ENCODE data around the gene PLAAT3.

The PLAAT3 gene

GRCh38 chr11:63537293-63538101 is 76.7 kb downstream of the PLAAT3 start:
- peak overlapping the region in 2 of 3 experiments; percentile 63 to 81 for H3K4me3 Mint-ChIP-seq
- H3K36me3 Mint-ChIP-seq (ENCODE audit: low read depth), result no peaks in the 10 kb centered on the region
- peak overlapping the region; percentile 71 to 99 (median 96) for H3K27ac Mint-ChIP-seq
- H3K27me3 Mint-ChIP-seq (ENCODE audit: low read depth), result peaks cover 3% of the 10 kb centered on the region
- H3K4me1 Mint-ChIP-seq, result peaks cover 14% of the 10 kb centered on the region
- H3K9me3 Mint-ChIP-seq, result no peaks in the 10 kb centered on the region
- TF ChIP-seq CTCF (IDR thresholded peaks at IDR 0.05; ENCODE audit: unreplicated experiment in 3 of 3), result no peak

GRCh38 chr11:63536669-63537292 is 77.5 kb downstream of the PLAAT3 start, which contains the start of gene PLAAT4:
Gene PLAAT4 (plus strand): TSS chr11:63536808. CDS start chr11:63536869, 61 bp downstream.
- no peak for TF ChIP-seq CTCF (IDR thresholded peaks at IDR 0.05; ENCODE audit: unreplicated experiment in 3 of 3)
- Mint-ChIP-seq H3K36me3 (ENCODE audit: low read depth) (no peaks in the 10 kb centered on the region), H3K27me3 (ENCODE audit: low read depth) (peaks cover 3% of the 10 kb centered on the region), H3K4me3 (peak within 1 kb of the TSS in 2 of 3 experiments; percentile 63 to 81), H3K27ac (peak within 1 kb of the TSS; percentile 71 to 99 (median 96)), H3K9me3 (no peaks in the 10 kb centered on the region), H3K4me1 (peaks cover 14% of the 10 kb centered on the region)

GRCh38 chr11:63535734-63536133 is 78.5 kb downstream of the PLAAT3 start:
- H3K4me3 Mint-ChIP-seq, result no peak overlapping the region
- TF ChIP-seq CTCF (IDR thresholded peaks at IDR 0.05; ENCODE audit: unreplicated experiment in 3 of 3), result no peak
- peaks cover 3% of the 10 kb centered on the region for H3K27me3 Mint-ChIP-seq (ENCODE audit: low read depth)

GRCh38 chr11:63534895-63535461 is 79.3 kb downstream of the PLAAT3 start:
- Mint-ChIP-seq H3K4me3 (no peak overlapping the region), H3K36me3 (ENCODE audit: low read depth) (no peaks in the 10 kb centered on the region), H3K27ac (peak overlapping the region in 1 of 3 experiments; percentile 48), H3K4me1 (peaks cover 19% of the 10 kb centered on the region), H3K27me3 (ENCODE audit: low read depth) (peaks cover 3% of the 10 kb centered on the region), H3K9me3 (no peaks in the 10 kb centered on the region)
- TF ChIP-seq CTCF (IDR thresholded peaks at IDR 0.05; ENCODE audit: unreplicated experiment in 3 of 3), result no peak

More at GRCh38 chr11:63535734-63536133, 78.5 kb downstream of the PLAAT3 start:
- H3K36me3 Mint-ChIP-seq (ENCODE audit: low read depth), result no peaks in the 10 kb centered on the region
- peaks cover 19% of the 10 kb centered on the region for H3K4me1 Mint-ChIP-seq
- peak overlapping the region in 1 of 3 experiments; percentile 99 for H3K27ac Mint-ChIP-seq
- H3K9me3 Mint-ChIP-seq, result no peaks in the 10 kb centered on the region

GRCh38 chr11:63534076-63534475 is 80.2 kb downstream of the PLAAT3 start:
- Mint-ChIP-seq H3K4me1 (peaks cover 19% of the 10 kb centered on the region), H3K27ac (peak overlapping the region in 2 of 3 experiments; percentile 14 to 31), H3K4me3 (no peak overlapping the region), H3K9me3 (no peaks in the 10 kb centered on the region), H3K36me3 (ENCODE audit: low read depth) (no peaks in the 10 kb centered on the region), H3K27me3 (ENCODE audit: low read depth) (peaks cover 7% of the 10 kb centered on the region)
- TF ChIP-seq CTCF (IDR thresholded peaks at IDR 0.05; ENCODE audit: unreplicated experiment in 3 of 3), result no peak

Measured in nephron (organoid).